HEK293 (cell line): ENCODE data around the gene SKAP1.

Experiments used
- CTCF ChIA-PET: fragments of 350-600 bp; formaldehyde crosslinking; extraction: SDS; loops from one replicate; lab custom pipeline; 2021; ENCODE audit warnings: antibody characterized with exemption; lab: Yijun Ruan, JAX
- POLR2A ChIA-PET: fragments of 300-600 bp; formaldehyde crosslinking; extraction: SDS; loops from one replicate; lab custom pipeline; 2020; ENCODE audit warnings: antibody characterized with exemption, inconsistent platforms; lab: Yijun Ruan, JAX
- H3K27ac ChIP-seq: fragments of 200-500 bp; sonication (Bioruptor generic); 2 replicates; pipeline ENCODE4 v1.5.1; 2014; ENCODE audit warnings: low read depth, low read length, control low read depth, inconsistent platforms; ENCODE audit errors: extremely low read depth
- H3K36me3 ChIP-seq, 2 experiments: fragments of 200-500 bp in 1 of 2; sonication (Bioruptor generic) in 1 of 2; 1 replicate in 1 of 2; 2 replicates in 1 of 2; pipeline ENCODE4 v1.5.1; 2014 to 2017; ENCODE audit warnings: inconsistent platforms in 2 of 2, low read length in 2 of 2; ENCODE audit not compliant: control insufficient read depth in 2 of 2, insufficient read depth in 1 of 2
- H3K4me1 ChIP-seq: fragments of 200-500 bp; sonication (Bioruptor generic); 2 replicates; pipeline ENCODE4 v1.5.1; 2014; ENCODE audit warnings: mild to moderate bottlenecking, low read length, inconsistent platforms; ENCODE audit not compliant: control insufficient read depth, insufficient read depth
- H3K4me3 ChIP-seq: 2 replicates; pipeline ENCODE4 v1.5.1; 2011; ENCODE audit warnings: low read depth, mild to moderate bottlenecking, control low read depth, low read length, moderate library complexity
- H3K9me3 ChIP-seq: fragments of 200-500 bp; sonication (Bioruptor generic); 2 replicates; pipeline ENCODE4 v1.5.1; 2014; ENCODE audit warnings: low read depth, low read length, inconsistent platforms; ENCODE audit not compliant: control insufficient read depth, insufficient read depth
- TRIM28 ChIP-seq: IDR thresholded peaks from 2 replicates; pipeline ENCODE4 v1.6.1; 2011; ENCODE audit warnings: low read length, control low read depth, borderline replicate concordance
- ZNF169 ChIP-seq: fragments of 450-650 bp; formaldehyde crosslinking; IDR thresholded peaks from 2 replicates; pipeline ENCODE4 v1.5.1; 2016; ENCODE audit warnings: missing biosample characterization, missing genetic modification characterization
- ZNF19 ChIP-seq: fragments of 450-650 bp; formaldehyde crosslinking; IDR thresholded peaks from 2 replicates; pipeline ENCODE4; 2016; ENCODE audit warnings: missing biosample characterization, missing genetic modification characterization, low read depth
- ZNF266 ChIP-seq: fragments of 450-650 bp; formaldehyde crosslinking; IDR thresholded peaks from 2 replicates; pipeline ENCODE4 v1.5.1; 2016; ENCODE audit warnings: missing biosample characterization, missing genetic modification characterization, low read depth
- ZNF274 ChIP-seq, 2 experiments: fragments of 200-500 bp in 1 of 2; fragments of 450-650 bp in 1 of 2; sonication (Bioruptor generic) in 1 of 2; formaldehyde crosslinking in 1 of 2; IDR thresholded peaks; 2 replicates each; pipeline versions ENCODE4 v1.5.1 to v1.6.1; 2014 to 2016; ENCODE audit warnings: borderline replicate concordance in 1 of 2, inconsistent platforms in 1 of 2, low read length in 1 of 2, missing biosample characterization in 1 of 2, missing genetic modification characterization in 1 of 2
- ZNF560 ChIP-seq: fragments of 450-650 bp; formaldehyde crosslinking; IDR thresholded peaks from 2 replicates; pipeline ENCODE4 v1.5.1; 2017; ENCODE audit warnings: missing biosample characterization, missing genetic modification characterization, borderline replicate concordance
- ZNF664 ChIP-seq: fragments of 450-650 bp; formaldehyde crosslinking; IDR thresholded peaks from 2 replicates; pipeline ENCODE4 v1.5.1; 2016; ENCODE audit warnings: missing biosample characterization, missing genetic modification characterization
- TF ChIP-seq, protein P1 (sequence below): fragments of 450-650 bp; IDR thresholded peaks from 2 replicates; pipeline ENCODE4 v1.5.1; 2018; ENCODE audit warnings: missing biosample characterization, mild to moderate bottlenecking, missing genetic modification characterization
- TF ChIP-seq, protein P2 (sequence below): fragments of 450-650 bp; formaldehyde crosslinking; IDR thresholded peaks from 2 replicates; pipeline ENCODE4 v1.5.1; 2016; ENCODE audit warnings: missing biosample characterization, missing genetic modification characterization
- TF ChIP-seq, protein P3 (sequence below): fragments of 450-650 bp; formaldehyde crosslinking; IDR thresholded peaks from 2 replicates; pipeline ENCODE4 v1.5.1; 2017; ENCODE audit warnings: missing biosample characterization, missing genetic modification characterization
- TF ChIP-seq, protein P4 (sequence below): fragments of 450-650 bp; formaldehyde crosslinking; IDR thresholded peaks from 2 replicates; pipeline ENCODE4 v1.5.1; 2016; ENCODE audit warnings: missing biosample characterization, missing genetic modification characterization
- TF ChIP-seq, protein P5 (sequence below): fragments of 450-650 bp; formaldehyde crosslinking; IDR thresholded peaks from 2 replicates; pipeline ENCODE4 v1.5.1; 2016; ENCODE audit warnings: missing biosample characterization, missing genetic modification characterization, borderline replicate concordance

Gene SKAP1

DNA sequence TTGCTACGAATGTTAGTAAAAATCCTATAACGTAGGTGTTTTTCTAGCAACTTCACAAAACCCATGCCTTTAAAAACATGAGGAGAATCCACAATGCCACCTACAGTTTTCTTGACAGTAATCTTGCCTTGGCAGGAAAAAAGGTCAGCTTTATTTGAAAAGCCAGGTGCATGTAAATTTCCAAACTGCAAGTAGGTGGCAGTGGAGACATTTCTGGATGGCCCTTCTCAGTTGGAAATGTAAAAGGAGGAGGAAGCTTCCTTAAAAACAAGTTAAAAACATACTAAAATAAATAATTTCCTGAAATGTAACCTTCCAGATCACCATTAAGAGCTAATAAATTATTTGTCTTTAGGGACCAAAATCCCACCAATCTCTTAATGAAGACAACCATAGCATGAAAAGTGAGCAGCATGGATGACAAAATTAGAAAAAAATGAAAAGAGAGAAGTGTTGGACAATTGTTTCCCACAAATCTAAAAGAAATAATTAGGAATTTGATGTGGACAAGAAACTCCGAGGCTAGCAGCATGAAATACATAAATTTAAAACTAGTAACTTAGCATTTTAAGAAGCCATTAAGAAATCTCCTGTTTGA lies 170.2 kb downstream of the SKAP1 start (continued):
- TF ChIP-seq ZNF560 (tag by site-specific recombination), result no peak
- TF ChIP-seq, all 188 proteins: peak for 10

DNA sequence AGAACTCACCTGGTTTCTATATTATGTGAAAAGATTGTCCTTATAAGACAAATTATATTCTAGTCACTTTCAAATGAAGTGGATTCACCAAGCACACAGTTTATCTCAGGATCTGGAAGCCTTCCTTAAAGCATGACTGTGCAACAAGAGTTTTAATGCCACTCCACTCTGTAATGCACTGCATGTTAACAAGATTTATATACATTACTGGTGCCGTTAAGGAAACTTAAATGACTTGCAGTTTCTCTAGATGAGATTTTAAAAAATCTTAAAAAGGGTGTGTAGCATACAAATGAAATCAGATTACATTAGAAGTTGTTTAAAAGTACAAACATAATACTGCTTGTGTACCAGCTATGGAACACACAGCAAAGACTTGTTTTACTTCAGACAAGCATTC lies 171.7 kb downstream of the SKAP1 start:
- no peak overlapping the region for H3K4me3 ChIP-seq
- H3K36me3 ChIP-seq, result no peaks in the 10 kb centered on the region
- POLR2A ChIA-PET, result no interaction called here
- TF ChIP-seq, protein P1, sequence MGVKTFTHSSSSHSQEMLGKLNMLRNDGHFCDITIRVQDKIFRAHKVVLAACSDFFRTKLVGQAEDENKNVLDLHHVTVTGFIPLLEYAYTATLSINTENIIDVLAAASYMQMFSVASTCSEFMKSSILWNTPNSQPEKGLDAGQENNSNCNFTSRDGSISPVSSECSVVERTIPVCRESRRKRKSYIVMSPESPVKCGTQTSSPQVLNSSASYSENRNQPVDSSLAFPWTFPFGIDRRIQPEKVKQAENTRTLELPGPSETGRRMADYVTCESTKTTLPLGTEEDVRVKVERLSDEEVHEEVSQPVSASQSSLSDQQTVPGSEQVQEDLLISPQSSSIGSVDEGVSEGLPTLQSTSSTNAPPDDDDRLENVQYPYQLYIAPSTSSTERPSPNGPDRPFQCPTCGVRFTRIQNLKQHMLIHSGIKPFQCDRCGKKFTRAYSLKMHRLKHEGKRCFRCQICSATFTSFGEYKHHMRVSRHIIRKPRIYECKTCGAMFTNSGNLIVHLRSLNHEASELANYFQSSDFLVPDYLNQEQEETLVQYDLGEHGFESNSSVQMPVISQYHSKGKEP, result peak; percentile 50
- TF ChIP-seq, protein P2, sequence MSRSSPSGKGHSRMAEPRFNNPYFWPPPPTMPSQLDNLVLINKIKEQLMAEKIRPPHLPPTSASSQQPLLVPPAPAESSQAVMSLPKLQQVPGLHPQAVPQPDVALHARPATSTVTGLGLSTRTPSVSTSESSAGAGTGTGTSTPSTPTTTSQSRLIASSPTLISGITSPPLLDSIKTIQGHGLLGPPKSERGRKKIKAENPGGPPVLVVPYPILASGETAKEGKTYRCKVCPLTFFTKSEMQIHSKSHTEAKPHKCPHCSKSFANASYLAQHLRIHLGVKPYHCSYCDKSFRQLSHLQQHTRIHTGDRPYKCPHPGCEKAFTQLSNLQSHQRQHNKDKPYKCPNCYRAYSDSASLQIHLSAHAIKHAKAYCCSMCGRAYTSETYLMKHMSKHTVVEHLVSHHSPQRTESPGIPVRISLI (tag by site-specific recombination), result no peak
- TF ChIP-seq, protein P3, sequence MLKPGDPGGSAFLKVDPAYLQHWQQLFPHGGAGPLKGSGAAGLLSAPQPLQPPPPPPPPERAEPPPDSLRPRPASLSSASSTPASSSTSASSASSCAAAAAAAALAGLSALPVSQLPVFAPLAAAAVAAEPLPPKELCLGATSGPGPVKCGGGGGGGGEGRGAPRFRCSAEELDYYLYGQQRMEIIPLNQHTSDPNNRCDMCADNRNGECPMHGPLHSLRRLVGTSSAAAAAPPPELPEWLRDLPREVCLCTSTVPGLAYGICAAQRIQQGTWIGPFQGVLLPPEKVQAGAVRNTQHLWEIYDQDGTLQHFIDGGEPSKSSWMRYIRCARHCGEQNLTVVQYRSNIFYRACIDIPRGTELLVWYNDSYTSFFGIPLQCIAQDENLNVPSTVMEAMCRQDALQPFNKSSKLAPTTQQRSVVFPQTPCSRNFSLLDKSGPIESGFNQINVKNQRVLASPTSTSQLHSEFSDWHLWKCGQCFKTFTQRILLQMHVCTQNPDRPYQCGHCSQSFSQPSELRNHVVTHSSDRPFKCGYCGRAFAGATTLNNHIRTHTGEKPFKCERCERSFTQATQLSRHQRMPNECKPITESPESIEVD (tag by site-specific recombination), result peak; percentile 84
- peaks cover 14% of the 10 kb centered on the region for H3K4me1 ChIP-seq
- CTCF ChIA-PET, result interaction anchor here (0.6 to 11.4 kb wide), 23 partner anchors 7 to 367 kb away, joined by 3 to 269 read pairs (median 7); partner anchors contain the start of gene HOXB8
- H3K27ac ChIP-seq, result no peak overlapping the region
- H3K9me3 ChIP-seq, result no peaks in the 10 kb centered on the region

DNA sequence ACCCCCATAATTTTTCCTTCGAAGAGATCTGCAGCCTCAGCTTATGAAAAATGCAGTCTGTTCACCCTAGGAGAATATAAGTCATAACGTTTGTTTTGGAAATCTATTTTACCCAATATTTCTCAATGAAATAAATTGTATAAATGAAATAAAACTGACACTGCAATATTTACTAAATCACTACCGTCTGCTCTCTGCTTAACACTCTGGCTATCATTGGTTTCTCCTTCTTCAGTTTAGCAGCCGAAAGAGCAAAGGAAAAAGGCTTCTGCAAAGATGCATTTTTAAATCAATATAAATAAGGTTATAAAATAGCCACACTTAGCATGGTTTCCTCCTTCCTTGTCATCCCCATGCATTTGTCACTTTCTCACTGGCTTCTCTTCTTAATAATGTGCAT lies 174.3 kb downstream of the SKAP1 start:
- CTCF ChIA-PET, result interaction anchor here (1.4 to 2.5 kb wide), 3 partner anchors 10 to 40 kb away, joined by 3 to 16 read pairs (median 7); no protein-coding TSS in a partner anchor

More for the DNA sequence above, 174.3 kb downstream of the SKAP1 start:
- Histone ChIP-seq H3K4me1 (peaks cover 24% of the 10 kb centered on the region), H3K36me3 (no peaks in the 10 kb centered on the region), H3K27ac (no peak overlapping the region), H3K9me3 (no peaks in the 10 kb centered on the region), H3K4me3 (no peak overlapping the region)
- POLR2A ChIA-PET, result interaction anchor here (0.9 kb wide), 1 partner anchor 12 kb away, joined by 3 read pairs; no protein-coding TSS in a partner anchor
- TF ChIP-seq ZNF266 (tag by site-specific recombination) (no peak), TRIM28 (no peak), ZNF664 (tag by site-specific recombination) (no peak), ZNF19 (tag by site-specific recombination) (no peak), ZNF274 (IDR thresholded peaks at IDR 0.05; ENCODE audit: low read length) (no peak), ZNF274 (tag by site-specific recombination; IDR thresholded peaks at IDR 0.05; ENCODE audit: borderline replicate concordance) (no peak), ZNF169 (tag by site-specific recombination) (no peak)
- TF ChIP-seq, protein P4, sequence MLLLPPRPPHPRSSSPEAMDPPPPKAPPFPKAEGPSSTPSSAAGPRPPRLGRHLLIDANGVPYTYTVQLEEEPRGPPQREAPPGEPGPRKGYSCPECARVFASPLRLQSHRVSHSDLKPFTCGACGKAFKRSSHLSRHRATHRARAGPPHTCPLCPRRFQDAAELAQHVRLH (tag by site-specific recombination), result no peak
- TF ChIP-seq, protein P5, sequence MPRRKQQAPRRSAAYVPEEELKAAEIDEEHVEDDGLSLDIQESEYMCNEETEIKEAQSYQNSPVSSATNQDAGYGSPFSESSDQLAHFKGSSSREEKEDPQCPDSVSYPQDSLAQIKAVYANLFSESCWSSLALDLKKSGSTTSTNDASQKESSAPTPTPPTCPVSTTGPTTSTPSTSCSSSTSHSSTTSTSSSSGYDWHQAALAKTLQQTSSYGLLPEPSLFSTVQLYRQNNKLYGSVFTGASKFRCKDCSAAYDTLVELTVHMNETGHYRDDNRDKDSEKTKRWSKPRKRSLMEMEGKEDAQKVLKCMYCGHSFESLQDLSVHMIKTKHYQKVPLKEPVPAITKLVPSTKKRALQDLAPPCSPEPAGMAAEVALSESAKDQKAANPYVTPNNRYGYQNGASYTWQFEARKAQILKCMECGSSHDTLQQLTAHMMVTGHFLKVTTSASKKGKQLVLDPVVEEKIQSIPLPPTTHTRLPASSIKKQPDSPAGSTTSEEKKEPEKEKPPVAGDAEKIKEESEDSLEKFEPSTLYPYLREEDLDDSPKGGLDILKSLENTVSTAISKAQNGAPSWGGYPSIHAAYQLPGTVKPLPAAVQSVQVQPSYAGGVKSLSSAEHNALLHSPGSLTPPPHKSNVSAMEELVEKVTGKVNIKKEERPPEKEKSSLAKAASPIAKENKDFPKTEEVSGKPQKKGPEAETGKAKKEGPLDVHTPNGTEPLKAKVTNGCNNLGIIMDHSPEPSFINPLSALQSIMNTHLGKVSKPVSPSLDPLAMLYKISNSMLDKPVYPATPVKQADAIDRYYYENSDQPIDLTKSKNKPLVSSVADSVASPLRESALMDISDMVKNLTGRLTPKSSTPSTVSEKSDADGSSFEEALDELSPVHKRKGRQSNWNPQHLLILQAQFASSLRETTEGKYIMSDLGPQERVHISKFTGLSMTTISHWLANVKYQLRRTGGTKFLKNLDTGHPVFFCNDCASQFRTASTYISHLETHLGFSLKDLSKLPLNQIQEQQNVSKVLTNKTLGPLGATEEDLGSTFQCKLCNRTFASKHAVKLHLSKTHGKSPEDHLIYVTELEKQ (tag by site-specific recombination), result no peak
